ENCODE measurements around the gene GFPT2.

GFPT2 gene

GRCh38 chr5:180353048-180353979 lies at the start of gene GFPT2:
GFPT2 (minus strand) TSS chr5:180353336; CDS start chr5:180353217, 119 bp downstream.
- peak; percentile 68 for DNase-seq (ENCODE audit: low read depth)

DNA sequence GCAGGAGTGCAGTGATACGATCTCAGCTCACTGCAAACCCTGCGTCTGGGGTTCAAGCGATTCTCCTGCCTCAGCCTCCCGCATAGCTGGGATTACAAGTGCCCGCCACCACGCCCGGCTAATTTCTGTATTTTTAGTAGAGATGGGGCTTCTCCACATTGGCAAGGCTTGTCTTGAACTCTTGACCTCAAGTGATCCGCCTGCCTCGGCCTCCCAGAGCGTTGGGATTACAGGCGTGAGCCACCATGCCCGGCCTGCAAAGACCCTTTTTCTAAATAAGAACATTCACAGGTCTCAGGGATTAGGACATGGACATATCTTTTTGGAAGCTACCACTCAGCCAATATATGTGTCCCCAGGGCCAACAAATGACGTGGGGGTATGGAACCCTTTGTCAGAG lies 49.6 kb upstream of the GFPT2 start:
- no peak for DNase-seq (ENCODE audit: low read depth)

DNA sequence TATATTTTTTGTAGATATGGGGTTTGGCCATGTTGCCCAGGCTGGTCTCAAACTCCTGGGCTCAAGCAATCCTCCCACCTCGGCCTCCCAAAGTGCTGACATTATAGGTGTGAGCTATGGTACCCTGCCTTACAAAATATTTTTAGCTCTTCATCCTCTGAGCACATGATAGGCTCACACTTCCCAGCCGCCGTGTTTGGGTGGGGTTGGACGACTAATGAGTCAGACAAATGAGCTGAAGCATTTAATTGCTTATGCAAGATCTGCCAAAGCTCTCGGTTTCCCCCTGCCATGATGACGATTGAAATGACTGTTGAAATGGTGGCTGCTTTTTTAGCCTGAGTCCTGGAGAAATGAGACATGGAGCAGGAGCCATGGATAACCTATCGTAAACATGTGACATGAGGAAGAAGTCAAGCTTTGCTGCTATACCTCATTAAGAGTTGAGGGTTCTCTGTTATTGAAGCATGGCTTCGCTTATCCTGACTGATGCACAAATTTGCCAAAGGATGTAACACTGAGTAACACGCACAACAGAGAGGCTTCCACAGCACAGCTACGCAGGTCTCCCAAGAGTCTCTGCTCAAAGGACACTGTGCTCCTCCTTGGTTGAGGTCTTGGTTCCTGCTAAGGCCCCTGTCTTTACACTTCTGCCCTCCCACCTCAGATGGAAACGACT lies 48.2 kb upstream of the GFPT2 start:
- DNase-seq (ENCODE audit: low read depth): no peak

- DNase-seq (ENCODE audit: low read depth): no peak
Measured at GRCh38 chr5:180400416-180400815, 47.3 kb upstream of the GFPT2 start.

DNA sequence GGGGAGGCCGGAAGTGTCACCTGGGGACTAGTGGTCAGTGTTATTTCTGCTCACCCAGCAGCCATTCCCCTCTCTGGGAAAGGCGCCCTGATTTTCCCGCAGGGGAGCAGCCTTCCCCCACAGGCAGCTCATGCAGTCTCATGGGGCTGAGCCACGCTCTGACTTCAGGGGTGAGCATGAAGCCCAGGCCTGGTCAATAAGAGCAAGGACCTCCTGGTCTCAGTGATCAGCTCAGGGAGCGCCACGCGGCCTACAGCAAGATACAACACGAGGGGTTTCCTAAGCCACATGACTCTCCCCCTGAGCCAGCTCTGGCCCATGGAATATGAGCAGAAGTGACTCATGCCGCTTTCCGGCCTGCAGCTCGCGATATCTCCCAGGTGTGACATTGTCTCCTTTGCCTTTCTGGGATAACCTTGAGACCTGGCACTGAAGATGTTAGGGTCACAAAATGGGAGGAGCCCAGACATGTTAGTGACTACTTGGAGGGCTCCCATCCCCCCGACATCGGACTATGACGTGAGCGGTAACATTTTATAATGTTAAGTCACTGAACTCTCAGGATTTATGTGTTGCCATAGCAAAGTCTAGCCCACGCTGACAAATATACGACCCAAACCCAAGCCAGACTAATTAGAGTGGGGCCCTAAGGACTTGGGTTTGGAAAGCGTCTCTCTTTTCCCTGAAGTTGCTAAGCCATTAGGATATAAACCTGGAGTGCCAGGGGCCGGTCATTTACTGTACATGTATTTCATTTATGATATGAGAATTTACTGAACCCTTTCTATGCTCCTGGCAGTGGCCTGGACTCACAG lies 46.5 kb upstream of the GFPT2 start:
- DNase-seq (ENCODE audit: low read depth): no peak

DNA sequence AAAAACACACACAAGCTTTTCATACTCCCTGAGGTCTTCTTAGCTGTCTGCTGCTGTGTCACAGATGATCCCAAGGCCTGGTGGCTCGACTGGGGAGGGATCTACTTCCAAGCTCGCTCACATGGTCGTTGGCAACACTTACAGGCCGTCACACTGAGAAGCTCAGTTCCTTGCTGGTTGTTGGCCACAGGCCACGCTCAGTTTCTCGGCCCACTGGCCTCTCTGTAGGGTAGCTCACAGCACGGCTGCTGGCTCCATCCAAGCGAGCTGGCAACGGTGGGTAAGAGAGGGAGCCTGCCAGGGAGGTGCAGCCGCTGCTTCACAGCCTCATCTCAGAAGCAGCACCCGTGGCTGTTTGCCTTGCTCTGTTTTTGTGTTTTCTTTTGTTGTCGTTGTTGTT lies 43.8 kb upstream of the GFPT2 start:
- no peak for DNase-seq (ENCODE audit: low read depth)

DNA sequence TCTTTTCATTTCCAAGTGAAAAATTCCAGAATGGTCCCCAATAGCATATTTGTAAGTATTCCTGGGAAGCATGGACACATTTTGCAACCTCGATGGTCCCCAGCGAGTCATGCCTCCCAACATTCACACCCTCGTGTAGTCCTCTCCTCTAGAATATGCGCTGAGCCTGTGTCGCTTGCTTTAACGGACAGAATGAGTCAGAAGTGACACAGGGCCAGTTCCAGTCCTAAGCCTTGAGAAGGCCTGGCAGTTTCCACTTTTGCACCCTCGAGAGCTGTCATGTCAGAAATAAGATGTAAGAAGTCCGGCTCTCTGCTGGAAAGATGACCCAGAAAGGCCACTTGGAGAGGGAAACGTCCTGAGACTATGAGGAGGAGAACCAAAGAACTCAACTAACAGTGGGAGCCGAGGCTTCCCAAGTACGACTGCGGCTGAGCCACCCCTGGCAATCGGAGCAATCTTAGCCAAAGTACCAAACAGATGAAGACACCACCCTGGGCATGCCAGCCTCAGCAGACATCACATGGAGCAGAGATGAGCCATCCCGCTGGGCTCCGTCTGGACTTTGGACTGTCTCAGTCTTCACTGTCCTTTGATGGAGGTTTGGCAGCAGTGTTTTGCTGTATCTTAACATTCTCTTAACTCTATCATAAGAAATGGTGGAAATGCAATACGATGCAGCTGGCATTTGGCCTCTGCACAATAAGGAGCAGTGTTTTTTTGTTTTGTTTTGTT lies 42.6 kb upstream of the GFPT2 start:
- DNase-seq (ENCODE audit: low read depth): no peak

DNA sequence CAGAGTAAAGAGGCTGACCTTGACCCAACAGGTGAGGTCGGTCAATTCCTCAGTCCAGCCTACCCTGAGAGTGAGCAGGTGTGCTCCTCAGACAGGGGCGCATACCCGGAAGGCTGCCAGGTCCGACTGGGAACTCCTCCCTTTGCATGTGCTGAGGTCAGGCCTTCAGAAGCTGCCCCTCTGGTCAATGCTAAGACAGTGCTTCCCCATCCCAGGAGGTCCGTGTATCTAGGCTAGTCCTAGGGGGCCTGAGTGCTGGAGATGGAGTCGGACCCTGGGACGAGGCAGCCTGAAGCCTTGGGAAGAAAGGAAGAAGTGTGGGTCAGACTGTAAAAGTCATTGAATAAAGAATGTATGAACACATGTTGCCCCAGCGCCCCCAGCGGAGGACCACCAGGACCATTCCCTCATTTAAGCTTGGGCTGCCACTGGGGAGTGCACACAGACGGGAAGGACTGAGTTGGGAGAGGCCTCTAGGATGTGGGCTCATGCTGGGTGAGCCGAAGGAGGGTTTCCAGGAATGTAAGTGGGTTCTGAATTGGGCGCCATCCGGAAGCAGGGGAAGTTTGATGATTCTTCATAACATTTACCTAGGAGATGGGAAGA lies 41.0 kb upstream of the GFPT2 start:
- no peak for DNase-seq (ENCODE audit: low read depth)

- DNase-seq (ENCODE audit: low read depth): no peak
Measured at GRCh38 chr5:180391276-180391675, 38.1 kb upstream of the GFPT2 start.

DNA sequence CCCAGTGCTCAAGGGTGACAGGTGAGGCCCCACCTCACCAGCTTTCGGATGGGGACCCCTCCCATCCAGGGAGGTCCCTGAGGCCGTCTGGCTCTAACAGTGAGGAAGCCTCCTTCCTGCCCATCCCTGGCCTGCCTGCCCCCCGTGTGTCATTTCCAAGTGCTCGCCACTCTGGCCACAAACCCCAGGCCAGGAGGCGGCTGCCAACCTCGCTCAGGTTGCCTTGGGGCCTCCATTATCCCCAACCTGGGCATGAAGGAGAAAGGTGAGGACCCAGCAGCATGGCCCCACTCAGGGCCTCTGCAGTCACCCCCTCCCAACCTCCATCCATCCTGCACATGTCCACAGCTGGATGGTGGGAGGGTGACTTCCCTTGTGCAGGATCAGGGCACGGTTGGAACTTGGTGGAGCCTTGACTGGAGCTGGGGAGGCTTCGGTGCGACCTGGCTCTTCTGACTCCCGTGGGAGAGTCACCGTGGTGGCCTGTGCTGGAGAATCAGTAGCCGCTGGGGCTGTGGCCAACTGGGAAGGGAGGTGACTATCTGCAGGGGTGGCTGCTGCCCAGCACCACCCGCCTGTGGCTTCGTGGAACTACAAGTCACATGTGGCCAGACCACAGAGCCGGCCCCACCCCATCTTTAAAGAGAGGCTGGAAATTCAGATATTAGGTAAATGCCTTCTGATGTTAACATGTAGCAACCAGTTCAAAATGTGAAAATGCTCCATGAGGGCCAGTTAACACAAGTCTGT lies 37.5 kb upstream of the GFPT2 start:
- no peak for DNase-seq (ENCODE audit: low read depth)

GRCh38 chr5:180389252-180390101 lies 36.3 kb upstream of the GFPT2 start:
- no peak for DNase-seq (ENCODE audit: low read depth)

GRCh38 chr5:180387798-180388197 lies 34.7 kb upstream of the GFPT2 start:
- no peak for DNase-seq (ENCODE audit: low read depth)

DNA sequence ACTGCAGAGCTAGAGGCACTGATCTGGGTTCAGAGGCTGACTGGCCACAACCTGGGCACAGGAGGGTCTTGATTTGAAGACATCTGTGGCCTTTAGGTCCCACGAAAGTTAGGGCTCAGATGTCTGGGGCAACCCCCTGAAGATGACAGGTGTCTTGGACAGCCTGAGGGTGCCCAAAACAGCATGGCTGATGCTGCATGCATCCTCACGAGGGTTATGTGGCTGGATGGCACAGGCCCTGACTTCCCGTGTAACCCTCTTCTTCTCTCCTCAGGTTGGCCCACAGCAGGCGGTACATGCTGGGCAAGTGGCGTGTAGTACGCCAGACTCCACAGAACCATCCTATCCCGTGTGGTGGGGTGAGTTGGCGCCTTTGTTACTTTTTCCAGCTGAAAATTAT lies 29.8 kb upstream of the GFPT2 start:
- no peak for DNase-seq (ENCODE audit: low read depth)

GRCh38 chr5:180381851-180382480 lies 28.8 kb upstream of the GFPT2 start:
- DNase-seq (ENCODE audit: low read depth): no peak

DNA sequence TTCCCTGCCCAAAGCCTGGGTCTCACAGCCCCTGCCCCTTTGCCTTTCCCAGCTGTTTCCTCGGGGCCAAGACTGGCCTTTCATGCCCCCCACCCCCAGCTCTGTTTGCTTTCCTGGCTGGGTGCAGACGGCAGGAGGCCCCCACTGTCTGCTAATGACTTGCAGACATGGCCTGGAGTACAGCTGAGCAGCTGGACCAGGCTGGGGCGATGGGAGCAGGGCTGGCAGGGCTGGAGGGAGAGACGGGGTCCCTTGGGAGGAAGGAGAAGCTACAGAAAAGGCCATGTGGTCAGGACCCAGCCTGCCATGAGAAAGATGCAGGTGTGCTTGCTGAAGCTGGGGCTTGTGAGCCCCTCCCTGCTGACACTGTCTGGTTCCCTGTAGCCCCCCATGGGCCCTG lies 28.3 kb upstream of the GFPT2 start:
- no peak for DNase-seq (ENCODE audit: low read depth)

DNA sequence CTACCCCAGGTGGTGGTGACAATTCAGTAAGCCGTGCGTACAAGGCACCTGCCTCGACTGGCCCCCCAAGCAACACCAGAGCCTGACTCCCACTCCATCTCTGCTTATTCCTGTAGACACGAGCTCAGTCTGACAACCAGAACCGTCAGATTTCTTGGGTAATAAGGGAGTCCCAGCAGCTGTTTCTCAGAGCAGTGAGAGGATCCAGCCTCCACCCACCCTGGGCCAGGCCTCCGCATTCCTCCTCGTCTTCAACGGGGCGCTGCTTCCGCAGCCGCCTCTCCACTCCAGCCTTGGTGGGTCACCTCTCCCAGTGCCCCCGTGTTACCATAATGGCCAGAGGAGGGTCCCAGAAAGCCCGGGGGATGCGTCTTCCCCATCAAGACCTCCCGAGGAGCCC lies 27.7 kb upstream of the GFPT2 start:
- no peak for DNase-seq (ENCODE audit: low read depth)

DNA sequence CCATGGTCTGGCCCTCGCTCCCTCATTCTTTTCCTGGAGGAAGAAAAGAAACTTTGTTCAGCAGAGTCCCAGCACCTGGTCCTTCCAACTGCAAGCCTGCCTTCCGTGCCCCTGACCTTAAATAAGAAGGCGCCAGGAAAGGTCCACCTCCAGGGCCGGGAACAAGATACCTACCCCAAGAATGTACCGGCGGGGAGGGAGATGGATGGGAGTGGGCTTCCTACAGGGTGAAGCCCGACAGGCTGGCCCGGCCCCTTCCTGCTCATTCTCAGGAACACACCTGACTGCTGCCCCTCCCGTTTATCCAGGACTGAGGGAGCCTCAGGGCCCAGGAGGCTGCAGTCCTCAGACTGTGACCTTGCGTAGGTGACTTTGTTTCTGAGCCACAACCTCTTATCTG lies 27.3 kb upstream of the GFPT2 start:
- no peak for DNase-seq (ENCODE audit: low read depth)

GRCh38 chr5:180379355-180380070 lies 26.4 kb upstream of the GFPT2 start:
- DNase-seq (ENCODE audit: low read depth): no peak

Data from activated gamma-delta T cell treated with anti-CD3 and anti-CD28 coated beads, Interleukin-2, amount 50 U/mL, for 16 hours (primary cell).